GM19099 (cell line): Measurements from ENCODE around the gene GLP2R.

ENCODE experiments used
- POLR2A ChIP-seq: IDR thresholded peaks from 3 replicates; pipeline ENCODE4 v1.6.1; 2011; ENCODE audit warnings: low read depth; ENCODE audit not compliant: insufficient read length; ENCODE audit errors: extremely low read depth

GLP2R gene

GRCh38 chr17:9825641-9826150 lies at the start of gene GLP2R:
Gene GLP2R, plus strand, starts transcription at chr17:9825924. Its CDS starts 140 bp downstream, at chr17:9826064.
- no peak for TF ChIP-seq POLR2A

- no peak for TF ChIP-seq POLR2A
These were observed 48.8 kb upstream of the GLP2R start for GRCh38 chr17:9776911-9777310.

GRCh38 chr17:9780552-9780951 lies 45.2 kb upstream of the GLP2R start:
- TF ChIP-seq POLR2A = no peak

- TF ChIP-seq POLR2A = no peak
These were observed 42.7 kb upstream of the GLP2R start for GRCh38 chr17:9783050-9783449.

- no peak for TF ChIP-seq POLR2A
These were observed 41.2 kb upstream of the GLP2R start for GRCh38 chr17:9784544-9784943.

- no peak for TF ChIP-seq POLR2A
These were observed 37.1 kb upstream of the GLP2R start for GRCh38 chr17:9788601-9789000.

- TF ChIP-seq POLR2A = no peak
These were observed 35.4 kb upstream of the GLP2R start for GRCh38 chr17:9790316-9790715.

- no peak for TF ChIP-seq POLR2A
These were observed 34.5 kb upstream of the GLP2R start, which contains the start of gene DHRS7C for GRCh38 chr17:9790889-9791876. Gene DHRS7C, minus strand, starts transcription at chr17:9791592. Its CDS starts 308 bp downstream, at chr17:9791284.

GRCh38 chr17:9792181-9792840 lies 33.4 kb upstream of the GLP2R start:
- TF ChIP-seq POLR2A = no peak

GRCh38 chr17:9798008-9798407 lies 27.7 kb upstream of the GLP2R start:
- TF ChIP-seq POLR2A = no peak

- no peak for TF ChIP-seq POLR2A
These were observed 27.0 kb upstream of the GLP2R start for GRCh38 chr17:9798724-9799123.

- no peak for TF ChIP-seq POLR2A
These were observed 24.2 kb upstream of the GLP2R start for GRCh38 chr17:9801505-9801904.

GRCh38 chr17:9802294-9802693 lies 23.4 kb upstream of the GLP2R start:
- no peak for TF ChIP-seq POLR2A

- no peak for TF ChIP-seq POLR2A
These were observed 23.0 kb upstream of the GLP2R start for GRCh38 chr17:9802697-9803096.

GRCh38 chr17:9805769-9806168 lies 20.0 kb upstream of the GLP2R start:
- no peak for TF ChIP-seq POLR2A
